ENCODE results near the gene L3MBTL4. TPM values are rescaled to one million over a fixed set of nuclear protein-coding genes. Genes with fewer than 3 reads are reported as not detected.

The L3MBTL4 gene
- total and polyA plus RNA-seq, 10 of the 15 experiments (the other 5 are each of a cell fraction or from before 2014, with no cell fraction given) = 1.3 to 8.7 (median 3.8) TPM

DNA sequence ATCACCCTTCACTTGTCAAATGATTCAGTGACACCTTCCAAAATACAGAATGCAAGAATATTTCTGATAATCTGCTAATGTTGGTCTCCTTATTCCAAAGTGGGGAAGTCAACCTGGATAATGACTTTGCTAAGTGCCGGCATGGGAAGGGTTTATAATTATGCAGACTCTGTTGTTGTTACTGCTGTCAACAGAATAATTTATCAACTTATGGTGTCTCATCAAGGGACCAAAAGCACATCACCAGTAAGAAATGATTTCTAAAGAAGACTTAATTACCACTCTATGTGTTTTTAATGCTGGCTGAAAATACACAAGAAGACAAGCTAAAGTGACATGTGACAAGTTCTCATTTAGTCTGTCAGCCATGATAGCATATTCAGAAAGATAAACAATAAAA, 403.8 kb downstream of the L3MBTL4 start:
- ATAC-seq (no peak), DNase-seq (ENCODE audit: low read depth, low spot score) (no peak), FAIRE-seq (no peak)
- SMC1A ChIA-PET (ENCODE audit: uncharacterized antibody, unreplicated experiment) = interaction anchor here (0.7 kb wide), 1 partner anchor 121 kb away, joined by 3 read pairs; no protein-coding TSS in a partner anchor
- RAD21 ChIA-PET (ENCODE audit: unreplicated experiment) = no interaction called here
- no peak overlapping the region for H2AFZ ChIP-seq (ENCODE audit: control insufficient read depth, low read depth, low read length)
- CTCF ChIA-PET = no interaction called here
- in situ Hi-C loops (cut with MboI) (no loop called here), intact Hi-C loops (cut with micrococcal nuclease; ENCODE audit: unreplicated experiment) (no loop called here)
- no peak overlapping the region for H3K4me2 ChIP-seq (ENCODE audit: control insufficient read depth, insufficient read depth)
- H3K4me1 ChIP-seq (ENCODE audit: control insufficient read depth, insufficient read depth, low read length) = no peaks in the 10 kb centered on the region
- no peaks in the 10 kb centered on the region for H4K20me1 ChIP-seq (ENCODE audit: control insufficient read depth, insufficient read depth)
- POLR2A ChIA-PET = no interaction called here
- no peaks in the 10 kb centered on the region for H3K79me2 ChIP-seq (ENCODE audit: control insufficient read depth, insufficient read depth, low read length)
- H3K4me3 ChIP-seq = no peak overlapping the region
- no peak overlapping the region for H3K27ac ChIP-seq (ENCODE audit: control insufficient read depth, insufficient read depth)
- no peaks in the 10 kb centered on the region for H3K36me3 ChIP-seq (ENCODE audit: control insufficient read depth in 2 of 2, insufficient read depth in 2 of 2, low read length in 1 of 2)
- BruUV-seq (replicated peaks) = no TSS peak
- H3K27me3 ChIP-seq (replicated peaks in 1 of 2; ENCODE audit: control insufficient read depth in 2 of 2, insufficient read depth in 2 of 2, low read length in 1 of 2) = no peaks in the 10 kb centered on the region
- WGBS (ENCODE audit: insufficient coverage, insufficient replicate concordance, low lambda C conversion rate, missing lambda C conversion rate) = 92% methylated on average over 1 of the region's 1 CpG
- no peaks in the 10 kb centered on the region for H3K9me3 ChIP-seq (replicated peaks; ENCODE audit: control insufficient read depth, insufficient read depth, low read length)
- H3K9ac ChIP-seq (ENCODE audit: control insufficient read depth, insufficient read depth, low read length) = no peak overlapping the region
- TF ChIP-seq KAT2A (conservative IDR thresholded peaks at IDR 0.05; ENCODE audit: control insufficient read depth, low read depth, low read length) (no peak), MYC (IDR thresholded peaks at IDR 0.05; ENCODE audit: insufficient read depth, insufficient read length, insufficient replicate concordance, low read length, severe bottlenecking) (no peak), RUNX3 (IDR thresholded peaks at IDR 0.05; ENCODE audit: low read length) (no peak), ZZZ3 (IDR thresholded peaks at IDR 0.05; ENCODE audit: control insufficient read depth, insufficient read length, low read depth) (no peak), KDM1A (IDR thresholded peaks at IDR 0.05; ENCODE audit: borderline replicate concordance) (no peak), CHD2 (IDR thresholded peaks at IDR 0.05; ENCODE audit: borderline replicate concordance, low read depth, low read length) (no peak), SMARCA5 (IDR thresholded peaks at IDR 0.05) (no peak), CREB1 (IDR thresholded peaks at IDR 0.05; ENCODE audit: low read depth) (no peak)
- TF ChIP-seq, protein P1, sequence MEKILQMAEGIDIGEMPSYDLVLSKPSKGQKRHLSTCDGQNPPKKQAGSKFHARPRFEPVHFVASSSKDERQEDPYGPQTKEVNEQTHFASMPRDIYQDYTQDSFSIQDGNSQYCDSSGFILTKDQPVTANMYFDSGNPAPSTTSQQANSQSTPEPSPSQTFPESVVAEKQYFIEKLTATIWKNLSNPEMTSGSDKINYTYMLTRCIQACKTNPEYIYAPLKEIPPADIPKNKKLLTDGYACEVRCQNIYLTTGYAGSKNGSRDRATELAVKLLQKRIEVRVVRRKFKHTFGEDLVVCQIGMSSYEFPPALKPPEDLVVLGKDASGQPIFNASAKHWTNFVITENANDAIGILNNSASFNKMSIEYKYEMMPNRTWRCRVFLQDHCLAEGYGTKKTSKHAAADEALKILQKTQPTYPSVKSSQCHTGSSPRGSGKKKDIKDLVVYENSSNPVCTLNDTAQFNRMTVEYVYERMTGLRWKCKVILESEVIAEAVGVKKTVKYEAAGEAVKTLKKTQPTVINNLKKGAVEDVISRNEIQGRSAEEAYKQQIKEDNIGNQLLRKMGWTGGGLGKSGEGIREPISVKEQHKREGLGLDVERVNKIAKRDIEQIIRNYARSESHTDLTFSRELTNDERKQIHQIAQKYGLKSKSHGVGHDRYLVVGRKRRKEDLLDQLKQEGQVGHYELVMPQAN (conservative IDR thresholded peaks at IDR 0.05) = no peak
- TF ChIP-seq, protein P2, sequence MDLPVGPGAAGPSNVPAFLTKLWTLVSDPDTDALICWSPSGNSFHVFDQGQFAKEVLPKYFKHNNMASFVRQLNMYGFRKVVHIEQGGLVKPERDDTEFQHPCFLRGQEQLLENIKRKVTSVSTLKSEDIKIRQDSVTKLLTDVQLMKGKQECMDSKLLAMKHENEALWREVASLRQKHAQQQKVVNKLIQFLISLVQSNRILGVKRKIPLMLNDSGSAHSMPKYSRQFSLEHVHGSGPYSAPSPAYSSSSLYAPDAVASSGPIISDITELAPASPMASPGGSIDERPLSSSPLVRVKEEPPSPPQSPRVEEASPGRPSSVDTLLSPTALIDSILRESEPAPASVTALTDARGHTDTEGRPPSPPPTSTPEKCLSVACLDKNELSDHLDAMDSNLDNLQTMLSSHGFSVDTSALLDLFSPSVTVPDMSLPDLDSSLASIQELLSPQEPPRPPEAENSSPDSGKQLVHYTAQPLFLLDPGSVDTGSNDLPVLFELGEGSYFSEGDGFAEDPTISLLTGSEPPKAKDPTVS (IDR thresholded peaks at IDR 0.05; ENCODE audit: low read depth, low read length) = no peak
- TF ChIP-seq, protein P3, sequence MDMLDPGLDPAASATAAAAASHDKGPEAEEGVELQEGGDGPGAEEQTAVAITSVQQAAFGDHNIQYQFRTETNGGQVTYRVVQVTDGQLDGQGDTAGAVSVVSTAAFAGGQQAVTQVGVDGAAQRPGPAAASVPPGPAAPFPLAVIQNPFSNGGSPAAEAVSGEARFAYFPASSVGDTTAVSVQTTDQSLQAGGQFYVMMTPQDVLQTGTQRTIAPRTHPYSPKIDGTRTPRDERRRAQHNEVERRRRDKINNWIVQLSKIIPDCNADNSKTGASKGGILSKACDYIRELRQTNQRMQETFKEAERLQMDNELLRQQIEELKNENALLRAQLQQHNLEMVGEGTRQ (IDR thresholded peaks at IDR 0.05; ENCODE audit: borderline replicate concordance, low read depth, low read length) = no peak
